Esophagus (tissue), 2 donors: ENCODE measurements around the gene GALNT7. TPM values are rescaled to one million over a fixed set of nuclear protein-coding genes. Genes with fewer than 3 reads are reported as not detected.

ENCODE experiments used
- H3K27ac ChIP-seq, 2 donors: one replicate each; pipeline ENCODE4 v1.5.1; 2013; ENCODE audit warnings: low read depth in 2 of 2, mild to moderate bottlenecking in 2 of 2, inconsistent platforms in 1 of 2, low read length in 1 of 2, moderate library complexity in 1 of 2
- H3K27me3 ChIP-seq, 2 donors: one replicate each; pipeline ENCODE4 v1.6.1; 2013; ENCODE audit warnings: low read length in 2 of 2, control low read depth in 1 of 2, mild to moderate bottlenecking in 1 of 2; ENCODE audit not compliant: insufficient read depth in 2 of 2, control insufficient read depth in 1 of 2
- H3K36me3 ChIP-seq, 2 donors: one replicate each; pipeline ENCODE4 v1.6.1; 2013; ENCODE audit warnings: low read length in 1 of 2; ENCODE audit not compliant: control insufficient read depth in 2 of 2, insufficient read depth in 2 of 2
- H3K4me1 ChIP-seq, 2 donors: one replicate each; pipeline ENCODE4 v1.6.1; 2013; ENCODE audit warnings: low read length in 1 of 2; ENCODE audit not compliant: control insufficient read depth in 2 of 2, insufficient read depth in 2 of 2
- H3K4me3 ChIP-seq, 2 donors: one replicate each; pipeline ENCODE4 v1.5.1; 2013; ENCODE audit warnings: low read length in 2 of 2, mild to moderate bottlenecking in 2 of 2, low read depth in 1 of 2, moderate library complexity in 1 of 2
- H3K9me3 ChIP-seq, 2 donors: one replicate each; pipeline ENCODE4 v1.6.1; 2013; ENCODE audit warnings: mild to moderate bottlenecking in 2 of 2, low read depth in 1 of 2, low read length in 1 of 2, moderate library complexity in 1 of 2; ENCODE audit not compliant: control insufficient read depth in 2 of 2, insufficient read depth in 1 of 2
- WGBS, 2 donors: extraction: QIAGEN DNeasy Blood & Tissue Kit; methylation state at CpG; one replicate each; pipeline ENCODE4 v1.1.7; 2013; 5-methylcytosine and 5-hydroxymethylcytosine counted together
- polyA plus RNA-seq, 2 donors: library from polyadenylated mRNA; stranded (reverse); fragments of 200-250 nt; gene quantifications; one replicate each; pipeline ENCODE4 v1.2.3, GENCODE V29; 2013
- donor health status: healthy with polysubstance abuse.
- donor health status: Bipolar disorder and iron deficiency.

GALNT7 gene
- polyA plus RNA-seq, 2 donors: 13.6 to 15.1 TPM

DNA sequence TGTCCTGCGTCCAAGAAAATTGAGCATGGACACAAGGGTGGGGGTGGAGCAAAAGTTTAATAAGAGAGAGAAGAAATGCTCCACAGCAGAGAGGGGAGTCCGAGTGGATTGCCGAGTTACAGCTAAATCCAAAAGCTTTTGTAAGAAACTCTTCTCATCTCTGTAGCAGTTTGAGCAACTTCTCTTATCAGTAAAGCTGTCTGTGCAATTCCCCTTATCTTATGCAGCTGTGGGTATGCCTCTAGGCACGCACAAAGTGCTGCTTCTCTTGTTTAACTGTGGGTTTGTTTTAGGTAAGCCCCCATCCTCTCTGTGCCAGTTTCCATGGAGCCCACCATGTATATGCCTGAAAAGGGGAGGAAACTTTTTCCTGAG lies 120.7 kb downstream of the GALNT7 start:
- H3K4me1 ChIP-seq: no peaks in the 10 kb centered on the region
- H3K27me3 ChIP-seq: no peaks in the 10 kb centered on the region
- 60 to 72% methylated on average over 4 of the region's 4 CpGs for WGBS, 2 donors
- H3K4me3 ChIP-seq: no peak overlapping the region
- H3K36me3 ChIP-seq: no peaks in the 10 kb centered on the region
- no peak overlapping the region for H3K27ac ChIP-seq
- H3K9me3 ChIP-seq: peaks cover 0 to 4% of the 10 kb centered on the region in 2 donors

DNA sequence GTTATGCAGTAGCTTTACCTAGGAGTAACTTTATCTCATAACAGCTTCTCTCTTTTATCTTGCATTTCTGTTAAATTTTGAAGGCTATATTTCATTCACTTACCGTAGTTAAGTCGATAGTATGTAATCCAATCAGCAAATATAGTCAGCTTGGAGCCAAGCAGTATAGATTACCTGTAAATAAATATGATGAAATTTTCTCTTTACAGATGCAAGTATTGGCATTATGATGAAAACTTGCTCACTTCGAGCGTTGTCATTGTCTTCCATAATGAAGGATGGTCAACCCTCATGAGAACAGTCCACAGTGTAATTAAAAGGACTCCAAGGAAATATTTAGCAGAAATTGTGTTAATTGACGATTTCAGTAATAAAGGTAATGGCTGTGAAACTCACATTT lies 123.3 kb downstream of the GALNT7 start:
- no peak overlapping the region for H3K4me3 ChIP-seq
- H3K4me1 ChIP-seq: no peaks in the 10 kb centered on the region
- no peaks in the 10 kb centered on the region for H3K27me3 ChIP-seq
- peaks cover 0 to 4% of the 10 kb centered on the region in 2 donors for H3K9me3 ChIP-seq
- WGBS, 2 donors: 93 to 95% methylated on average over 5 of the region's 5 CpGs
- no peaks in the 10 kb centered on the region for H3K36me3 ChIP-seq
- no peak overlapping the region for H3K27ac ChIP-seq

DNA sequence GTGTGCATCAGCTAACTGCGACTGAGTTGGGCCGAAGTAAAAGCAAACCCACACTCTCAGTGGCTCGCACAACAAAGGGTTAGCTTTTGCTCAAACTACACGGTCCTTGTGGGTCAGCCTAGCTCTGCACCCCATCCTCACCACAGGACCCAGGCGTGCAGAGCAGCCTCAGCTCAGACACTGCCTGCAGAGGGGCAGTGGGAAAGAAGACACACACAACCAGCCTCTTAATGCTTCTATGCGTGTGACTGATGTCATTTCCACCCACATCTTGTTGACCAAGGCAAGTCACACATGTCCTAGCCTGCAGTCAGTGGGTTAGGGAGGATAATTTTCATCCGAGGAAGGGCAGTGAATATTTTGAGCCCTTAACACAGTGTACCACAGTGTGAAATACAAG lies 125.1 kb downstream of the GALNT7 start:
- H3K4me3 ChIP-seq: no peak overlapping the region
- 76 to 87% methylated on average over 7 of the region's 7 CpGs for WGBS, 2 donors

DNA sequence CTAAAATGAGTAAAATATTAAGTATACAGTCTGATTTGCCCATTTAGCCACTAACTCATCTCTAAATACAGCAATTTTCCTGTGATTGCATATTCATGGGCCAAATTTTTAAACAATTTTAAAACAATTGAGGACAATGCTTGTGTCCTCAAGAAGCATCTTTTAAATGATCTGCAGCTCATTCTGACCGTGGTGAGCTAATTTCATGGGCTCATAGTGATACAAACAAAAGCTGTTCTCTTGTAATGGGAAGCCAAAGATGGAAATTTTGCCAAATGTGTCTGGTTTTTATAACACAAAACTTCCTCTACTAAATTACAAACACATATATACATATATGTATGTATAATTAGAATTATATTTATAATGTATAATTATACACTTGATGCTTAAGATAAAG lies 125.8 kb downstream of the GALNT7 start:
- Histone ChIP-seq H3K9me3 (no peaks in the 10 kb centered on the region), H3K27ac (no peak overlapping the region), H3K4me1 (no peaks in the 10 kb centered on the region), H3K36me3 (no peaks in the 10 kb centered on the region), H3K4me3 (no peak overlapping the region), H3K27me3 (no peaks in the 10 kb centered on the region)
- 78 to 84% methylated on average over 1 of the region's 1 CpG for WGBS, 2 donors

More for the DNA sequence above, 125.1 kb downstream of the GALNT7 start:
- no peaks in the 10 kb centered on the region for H3K4me1 ChIP-seq
- H3K36me3 ChIP-seq: no peaks in the 10 kb centered on the region
- H3K9me3 ChIP-seq: no peaks in the 10 kb centered on the region
- no peaks in the 10 kb centered on the region for H3K27me3 ChIP-seq
- no peak overlapping the region for H3K27ac ChIP-seq

DNA sequence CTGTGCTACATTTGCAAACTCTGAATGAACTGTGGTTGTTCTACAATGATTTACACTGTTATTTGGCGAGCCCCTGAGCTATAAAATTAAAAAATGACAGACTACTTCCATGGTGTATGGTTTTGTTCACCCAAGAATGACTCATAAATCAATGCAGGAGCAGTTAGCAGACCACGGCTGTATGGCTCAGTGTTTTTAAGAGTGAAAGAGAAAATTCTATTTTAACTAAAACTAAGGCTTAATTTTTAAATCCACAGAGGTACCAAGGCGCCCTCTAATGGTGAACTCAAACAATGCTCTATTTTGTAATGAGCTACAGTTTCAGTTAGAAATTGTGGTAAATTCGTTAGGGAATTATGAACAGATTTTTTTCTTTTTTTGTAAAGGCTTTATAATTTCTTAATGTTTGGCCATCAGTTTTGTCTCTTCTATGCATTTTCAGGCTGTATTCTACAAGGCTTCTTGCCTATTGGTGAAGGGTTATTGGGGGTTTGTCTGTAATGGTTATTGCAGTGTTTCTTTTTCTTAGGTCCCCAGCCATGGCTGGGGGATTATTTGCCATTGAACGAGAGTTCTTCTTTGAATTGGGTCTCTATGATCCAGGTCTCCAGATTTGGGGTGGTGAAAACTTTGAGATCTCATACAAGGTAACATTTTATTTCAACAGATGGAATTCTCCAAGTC lies 133.0 kb downstream of the GALNT7 start:
- H3K4me1 ChIP-seq: no peaks in the 10 kb centered on the region
- H3K27me3 ChIP-seq: no peaks in the 10 kb centered on the region
- H3K27ac ChIP-seq: no peak overlapping the region
- no peak overlapping the region for H3K4me3 ChIP-seq
- no peaks in the 10 kb centered on the region for H3K9me3 ChIP-seq
- no peaks in the 10 kb centered on the region for H3K36me3 ChIP-seq
- WGBS, 2 donors: 41% methylated on average over 5 of the region's 5 CpGs

DNA sequence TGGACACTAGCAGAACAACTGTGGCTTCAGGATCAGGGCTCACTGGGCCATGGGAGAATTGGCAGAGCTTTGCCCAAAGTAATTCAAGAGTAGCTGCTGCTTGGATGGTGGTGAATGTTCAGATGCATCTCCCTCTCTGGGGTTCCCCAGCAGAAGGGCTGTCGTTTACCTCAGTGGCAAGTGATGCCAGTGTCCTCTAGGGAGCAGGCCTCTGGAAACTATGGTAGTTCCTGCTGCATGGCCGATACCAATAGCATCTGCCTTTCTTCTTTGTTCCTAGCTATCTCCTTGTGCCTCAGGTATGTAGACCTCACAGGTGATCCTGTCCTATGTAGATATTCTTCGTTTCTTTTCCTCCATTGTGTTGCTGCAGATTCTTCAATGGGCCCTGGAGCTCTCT lies 139.2 kb downstream of the GALNT7 start:
- Histone ChIP-seq H3K4me1 (no peaks in the 10 kb centered on the region), H3K4me3 (no peak overlapping the region), H3K27me3 (no peaks in the 10 kb centered on the region), H3K9me3 (no peaks in the 10 kb centered on the region), H3K36me3 (no peaks in the 10 kb centered on the region), H3K27ac (no peak overlapping the region)
- WGBS, 2 donors: 94 to 95% methylated on average over 3 of the region's 3 CpGs

DNA sequence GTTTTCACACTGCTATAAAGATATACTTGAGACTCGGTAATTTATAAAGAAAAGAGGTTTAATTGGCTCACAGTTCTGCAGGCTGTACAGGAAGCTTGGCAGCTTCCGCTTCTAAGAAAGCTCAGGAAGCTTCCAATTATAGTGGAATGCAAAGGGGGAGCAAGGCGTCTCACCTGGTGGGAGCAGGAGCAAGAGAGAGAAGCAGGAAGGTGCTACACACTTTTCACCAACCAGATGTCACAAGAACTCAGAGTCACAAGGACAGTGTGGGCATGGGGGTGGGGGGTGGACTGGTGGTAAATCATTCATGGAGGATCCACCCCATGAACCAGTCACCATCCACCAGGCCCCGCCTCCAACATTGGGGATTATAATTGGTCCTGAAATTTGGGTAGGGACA lies 142.8 kb downstream of the GALNT7 start:
- Histone ChIP-seq H3K36me3 (peaks cover 0 to 11% of the 10 kb centered on the region in 2 donors), H3K27ac (no peak overlapping the region), H3K4me3 (no peak overlapping the region), H3K9me3 (no peaks in the 10 kb centered on the region), H3K27me3 (no peaks in the 10 kb centered on the region), H3K4me1 (no peaks in the 10 kb centered on the region)
- 85 to 91% methylated on average over 4 of the region's 4 CpGs for WGBS, 2 donors

DNA sequence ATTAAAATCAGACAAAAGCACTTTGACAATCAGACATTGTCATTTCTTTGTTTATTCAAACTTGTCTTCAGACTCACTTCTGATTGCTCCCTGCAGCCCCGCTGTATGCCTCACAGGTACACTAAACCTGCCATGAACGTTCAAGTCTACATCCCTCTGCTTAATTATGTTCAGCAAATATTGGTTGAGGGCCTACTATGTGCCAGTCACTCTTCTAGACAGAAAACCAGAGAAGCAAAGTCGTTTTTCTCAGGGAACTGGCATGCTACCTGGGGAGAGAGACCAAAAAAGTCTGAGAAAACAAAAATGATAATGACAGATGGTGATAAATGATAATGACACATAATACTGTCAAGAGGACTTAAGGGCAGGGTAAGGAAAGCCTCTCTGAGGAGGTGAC lies 146.1 kb downstream of the GALNT7 start:
- WGBS, 2 donors: 83% methylated on average over 3 of the region's 3 CpGs
- H3K36me3 ChIP-seq: peaks cover 3 to 11% of the 10 kb centered on the region in 2 donors

DNA sequence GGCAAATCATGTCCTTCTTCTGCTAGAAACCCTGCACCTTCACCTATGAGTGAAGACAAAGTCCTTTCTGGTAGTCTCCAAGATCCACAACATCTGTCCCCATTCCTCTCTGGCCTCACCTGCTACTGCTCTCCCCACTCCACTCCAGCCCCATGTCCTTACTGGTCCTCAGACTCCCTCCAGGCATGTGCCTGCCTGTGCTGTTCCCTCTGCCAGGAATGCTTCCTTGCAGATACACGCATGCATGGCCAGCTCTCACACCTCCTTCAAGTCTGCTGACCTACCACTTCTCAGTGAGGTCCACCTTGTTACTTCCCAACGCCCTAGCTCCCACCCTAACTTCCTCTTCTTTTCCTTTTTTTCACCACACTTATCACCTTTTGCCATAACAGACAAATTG lies 147.4 kb downstream of the GALNT7 start:
- WGBS, 2 donors: 56 to 71% methylated on average over 2 of the region's 2 CpGs
- Histone ChIP-seq H3K27me3 (no peaks in the 10 kb centered on the region), H3K4me3 (no peak overlapping the region), H3K9me3 (no peaks in the 10 kb centered on the region), H3K36me3 (peaks cover 3 to 11% of the 10 kb centered on the region in 2 donors), H3K27ac (no peak overlapping the region), H3K4me1 (no peaks in the 10 kb centered on the region)

More for the DNA sequence above, 146.1 kb downstream of the GALNT7 start:
- no peaks in the 10 kb centered on the region for H3K9me3 ChIP-seq
- H3K27ac ChIP-seq: no peak overlapping the region
- H3K27me3 ChIP-seq: no peaks in the 10 kb centered on the region
- no peaks in the 10 kb centered on the region for H3K4me1 ChIP-seq
- H3K4me3 ChIP-seq: no peak overlapping the region

DNA sequence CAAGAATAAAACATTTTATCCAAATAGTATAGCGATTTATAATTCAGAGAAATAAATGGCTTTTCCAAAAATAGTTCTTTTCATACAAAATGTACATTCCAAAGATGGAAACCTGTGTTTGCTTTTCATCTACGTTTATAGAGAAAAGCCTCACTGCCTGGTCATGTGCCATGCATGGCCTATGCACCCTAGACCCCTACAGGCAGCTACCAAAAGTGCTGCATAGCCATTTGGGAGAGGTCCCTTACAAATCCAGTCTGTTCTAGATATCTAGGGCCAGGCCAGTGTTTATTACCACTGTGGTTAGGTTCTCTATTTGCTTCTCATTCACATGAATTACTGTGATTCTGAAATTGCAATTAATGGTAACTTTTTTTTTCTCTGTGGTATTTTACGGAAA lies 148.4 kb downstream of the GALNT7 start:
- Histone ChIP-seq H3K27me3 (no peaks in the 10 kb centered on the region), H3K27ac (no peak overlapping the region), H3K9me3 (no peaks in the 10 kb centered on the region), H3K4me3 (no peak overlapping the region), H3K36me3 (peaks cover 3 to 11% of the 10 kb centered on the region in 2 donors), H3K4me1 (no peaks in the 10 kb centered on the region)
- 76 to 80% methylated on average over 3 of the region's 3 CpGs for WGBS, 2 donors
